Ishikawa (cell line): ENCODE data around the gene ARHGEF28.

ENCODE experiments used
- CEBPB ChIP-seq: IDR thresholded peaks from 2 replicates; pipeline ENCODE4 v1.6.1; 2012
- CREB1 ChIP-seq: IDR thresholded peaks from 2 replicates; pipeline ENCODE4 v1.6.1; 2012; ENCODE audit warnings: low read depth
- EGR1 ChIP-seq: IDR thresholded peaks from 2 replicates; pipeline ENCODE4 v1.6.1; 2012
- EP300 ChIP-seq: IDR thresholded peaks from 2 replicates; pipeline ENCODE4 v1.6.1; 2012; ENCODE audit warnings: borderline replicate concordance
- FOXM1 ChIP-seq: IDR thresholded peaks from 2 replicates; pipeline ENCODE4 v1.6.1; 2012; ENCODE audit warnings: low read depth, borderline replicate concordance
- NFIC ChIP-seq: IDR thresholded peaks from 2 replicates; pipeline ENCODE4 v1.6.1; 2012
- RAD21 ChIP-seq: IDR thresholded peaks from 2 replicates; pipeline ENCODE4 v1.6.1; 2012; ENCODE audit warnings: low read depth
- TAF1 ChIP-seq: IDR thresholded peaks from 2 replicates; pipeline ENCODE4 v1.6.1; 2012; ENCODE audit warnings: low read depth, mild to moderate bottlenecking
- TCF12 ChIP-seq: IDR thresholded peaks from 2 replicates; pipeline ENCODE4 v1.6.1; 2012; ENCODE audit warnings: low read depth
- TEAD4 ChIP-seq: IDR thresholded peaks from 2 replicates; pipeline ENCODE4 v1.6.1; 2012
- YY1 ChIP-seq: IDR thresholded peaks from 2 replicates; pipeline ENCODE4 v1.6.1; 2012; ENCODE audit warnings: low read depth
- ZBTB7A ChIP-seq: IDR thresholded peaks from 2 replicates; pipeline ENCODE4 v1.6.1; 2012; ENCODE audit warnings: low read depth
- TF ChIP-seq, protein P1 (sequence below): IDR thresholded peaks from 2 replicates; pipeline ENCODE4 v1.6.1; 2012; ENCODE audit warnings: low read depth, mild to moderate bottlenecking
- TF ChIP-seq, protein P2 (sequence below): IDR thresholded peaks from 2 replicates; pipeline ENCODE4 v1.6.1; 2012
- TF ChIP-seq, protein P3 (sequence below): IDR thresholded peaks from 2 replicates; pipeline ENCODE4 v1.6.1; 2012

The ARHGEF28 gene

DNA sequence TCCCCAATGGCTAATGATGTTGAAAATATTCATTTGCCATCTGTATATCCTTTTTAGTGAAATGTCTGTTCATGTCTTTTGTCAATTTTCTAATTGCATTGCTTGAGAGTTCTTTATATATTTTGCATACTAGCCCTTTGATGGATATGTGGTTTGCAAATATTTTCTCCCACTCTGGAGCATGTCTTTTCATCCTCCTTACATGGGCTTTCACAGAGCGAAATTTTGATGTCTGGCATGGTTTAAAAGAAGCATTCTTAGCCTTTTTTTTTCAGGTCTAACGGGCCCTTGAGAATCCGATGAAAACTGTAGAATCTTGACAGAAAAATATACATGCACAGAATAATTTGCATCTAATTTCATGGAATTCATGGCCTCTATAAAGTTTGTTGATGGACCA, 44.7 kb downstream of the ARHGEF28 start:
- no peak for TF ChIP-seq RAD21
- TF ChIP-seq, protein P1, sequence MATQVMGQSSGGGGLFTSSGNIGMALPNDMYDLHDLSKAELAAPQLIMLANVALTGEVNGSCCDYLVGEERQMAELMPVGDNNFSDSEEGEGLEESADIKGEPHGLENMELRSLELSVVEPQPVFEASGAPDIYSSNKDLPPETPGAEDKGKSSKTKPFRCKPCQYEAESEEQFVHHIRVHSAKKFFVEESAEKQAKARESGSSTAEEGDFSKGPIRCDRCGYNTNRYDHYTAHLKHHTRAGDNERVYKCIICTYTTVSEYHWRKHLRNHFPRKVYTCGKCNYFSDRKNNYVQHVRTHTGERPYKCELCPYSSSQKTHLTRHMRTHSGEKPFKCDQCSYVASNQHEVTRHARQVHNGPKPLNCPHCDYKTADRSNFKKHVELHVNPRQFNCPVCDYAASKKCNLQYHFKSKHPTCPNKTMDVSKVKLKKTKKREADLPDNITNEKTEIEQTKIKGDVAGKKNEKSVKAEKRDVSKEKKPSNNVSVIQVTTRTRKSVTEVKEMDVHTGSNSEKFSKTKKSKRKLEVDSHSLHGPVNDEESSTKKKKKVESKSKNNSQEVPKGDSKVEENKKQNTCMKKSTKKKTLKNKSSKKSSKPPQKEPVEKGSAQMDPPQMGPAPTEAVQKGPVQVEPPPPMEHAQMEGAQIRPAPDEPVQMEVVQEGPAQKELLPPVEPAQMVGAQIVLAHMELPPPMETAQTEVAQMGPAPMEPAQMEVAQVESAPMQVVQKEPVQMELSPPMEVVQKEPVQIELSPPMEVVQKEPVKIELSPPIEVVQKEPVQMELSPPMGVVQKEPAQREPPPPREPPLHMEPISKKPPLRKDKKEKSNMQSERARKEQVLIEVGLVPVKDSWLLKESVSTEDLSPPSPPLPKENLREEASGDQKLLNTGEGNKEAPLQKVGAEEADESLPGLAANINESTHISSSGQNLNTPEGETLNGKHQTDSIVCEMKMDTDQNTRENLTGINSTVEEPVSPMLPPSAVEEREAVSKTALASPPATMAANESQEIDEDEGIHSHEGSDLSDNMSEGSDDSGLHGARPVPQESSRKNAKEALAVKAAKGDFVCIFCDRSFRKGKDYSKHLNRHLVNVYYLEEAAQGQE, result no peak
- TF ChIP-seq CEBPB, result no peak
- TF ChIP-seq EGR1, result no peak
- no peak for TF ChIP-seq YY1
- TF ChIP-seq, protein P2, sequence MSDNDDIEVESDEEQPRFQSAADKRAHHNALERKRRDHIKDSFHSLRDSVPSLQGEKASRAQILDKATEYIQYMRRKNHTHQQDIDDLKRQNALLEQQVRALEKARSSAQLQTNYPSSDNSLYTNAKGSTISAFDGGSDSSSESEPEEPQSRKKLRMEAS, result no peak
- TF ChIP-seq TCF12, result no peak
- no peak for TF ChIP-seq EP300
- TF ChIP-seq, protein P3, sequence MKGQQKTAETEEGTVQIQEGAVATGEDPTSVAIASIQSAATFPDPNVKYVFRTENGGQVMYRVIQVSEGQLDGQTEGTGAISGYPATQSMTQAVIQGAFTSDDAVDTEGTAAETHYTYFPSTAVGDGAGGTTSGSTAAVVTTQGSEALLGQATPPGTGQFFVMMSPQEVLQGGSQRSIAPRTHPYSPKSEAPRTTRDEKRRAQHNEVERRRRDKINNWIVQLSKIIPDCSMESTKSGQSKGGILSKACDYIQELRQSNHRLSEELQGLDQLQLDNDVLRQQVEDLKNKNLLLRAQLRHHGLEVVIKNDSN, result no peak
- TF ChIP-seq FOXM1, result no peak
- no peak for TF ChIP-seq ZBTB7A
- no peak for TF ChIP-seq TEAD4
- TF ChIP-seq CREB1, result no peak
- no peak for TF ChIP-seq TAF1
- no peak for TF ChIP-seq NFIC

DNA sequence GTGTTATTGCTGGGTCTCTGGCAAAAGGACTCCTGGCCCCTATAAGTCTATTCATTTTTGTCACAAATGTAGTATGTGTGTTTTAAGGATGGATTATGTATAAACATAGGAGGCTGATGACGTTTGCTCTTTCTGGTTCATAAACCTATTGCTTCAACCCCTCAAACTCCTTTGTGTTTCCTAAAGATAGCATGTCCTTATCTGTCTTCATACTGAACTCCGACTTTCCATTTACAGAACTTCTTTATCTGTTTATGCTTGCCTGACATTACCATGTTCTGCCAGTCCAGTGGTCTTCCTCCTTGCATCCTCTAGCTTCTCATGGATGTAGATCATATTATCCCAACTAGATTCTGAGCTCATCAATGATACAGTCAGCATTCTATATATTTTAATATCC, 46.1 kb downstream of the ARHGEF28 start:
- TF ChIP-seq ZBTB7A (no peak), RAD21 (no peak), CEBPB (no peak), TEAD4 (no peak), CREB1 (no peak), YY1 (no peak)
- TF ChIP-seq, protein P1, result no peak
- TF ChIP-seq, protein P3, result no peak

DNA sequence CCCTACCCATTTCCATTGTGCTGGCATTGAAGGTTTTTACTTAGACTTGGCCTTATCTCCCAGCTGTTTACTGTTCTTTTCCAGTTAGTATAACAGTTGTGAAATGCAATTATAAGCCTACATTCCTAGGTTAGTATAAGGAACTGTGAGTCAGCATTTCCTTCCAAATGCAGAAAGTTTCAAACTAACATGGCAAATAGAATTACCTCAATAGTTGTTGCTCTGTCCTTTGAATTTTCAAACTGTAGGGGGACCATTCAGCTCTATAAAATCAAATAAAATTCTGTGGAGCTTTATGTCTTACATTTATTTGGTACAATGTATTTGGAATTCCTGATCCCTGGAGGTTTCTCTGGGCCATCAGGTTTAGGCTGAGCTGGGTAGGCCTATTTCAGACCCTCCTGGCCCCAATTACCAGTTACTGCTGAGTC, 47.2 kb downstream of the ARHGEF28 start:
- TF ChIP-seq YY1 (no peak), CREB1 (no peak), ZBTB7A (no peak), CEBPB (no peak), FOXM1 (no peak), TEAD4 (no peak), RAD21 (no peak), EGR1 (no peak), NFIC (no peak), TAF1 (no peak), TCF12 (no peak), EP300 (no peak)
- TF ChIP-seq, protein P2, result no peak
- TF ChIP-seq, protein P3, result no peak
- TF ChIP-seq, protein P1, result no peak

DNA sequence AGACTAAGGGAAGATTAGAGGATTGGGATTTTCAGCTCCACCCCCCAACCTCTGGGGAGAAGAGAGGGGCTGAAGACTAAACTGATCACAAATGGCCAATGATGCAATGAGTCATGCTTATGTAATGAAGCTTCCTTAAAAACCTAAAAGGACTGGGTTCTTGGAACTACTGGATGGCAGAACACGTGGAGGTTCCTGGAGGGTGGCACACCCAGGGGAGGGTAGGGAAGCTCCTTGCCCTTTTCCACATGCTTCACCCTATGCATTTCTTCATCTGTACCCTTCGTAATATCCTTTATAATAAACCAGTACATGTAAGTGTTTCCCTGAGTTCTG, 48.6 kb downstream of the ARHGEF28 start:
- TF ChIP-seq CEBPB (no peak), EGR1 (no peak), EP300 (no peak), NFIC (no peak), TEAD4 (no peak), TAF1 (no peak), CREB1 (no peak), TCF12 (no peak), FOXM1 (no peak), YY1 (no peak), ZBTB7A (no peak)
- TF ChIP-seq, protein P2, result no peak
- TF ChIP-seq, protein P1, result no peak
